CD4-positive, CD25-positive, alpha-beta regulatory T cell (primary cell): ENCODE results near the gene FOCAD. TPM values are rescaled to one million over a fixed set of nuclear protein-coding genes. Genes with fewer than 3 reads are reported as not detected.
"Not testable (repeated sequence)": the region's sequence is repeated elsewhere in the genome, so short reads cannot be mapped to it uniquely, and the experiment has no call there.

Experiments used
- ATAC-seq, 2 donors: fragments of 150-1000 bp; cut with Tn5 transposase; one replicate each; pipeline ENCODE4 v1.10.0; 2021; ENCODE audit warnings: low read depth in 2 of 2, moderate number of reproducible peaks in 2 of 2, moderate library complexity in 1 of 2
- DNase-seq, 3 donors: peaks; one replicate each; pipeline versions ENCODE4 v3.0.0 to v3.0.0-alpha.2; 2012 to 2022; ENCODE audit warnings: mixed read lengths in 1 of 3
- H3K27ac ChIP-seq: one replicate; pipeline ENCODE4 v1.7.0; 2013; ENCODE audit warnings: mild to moderate bottlenecking, low read length; ENCODE audit not compliant: insufficient read depth, poor library complexity, severe bottlenecking
- H3K27me3 ChIP-seq: one replicate; pipeline ENCODE4 v1.7.0; 2013; ENCODE audit warnings: low read length; ENCODE audit not compliant: control insufficient read depth, insufficient read depth
- H3K36me3 ChIP-seq: one replicate; pipeline ENCODE4 v1.7.0; 2013; ENCODE audit warnings: mild to moderate bottlenecking, low read length, moderate library complexity; ENCODE audit not compliant: control insufficient read depth, insufficient read depth
- H3K4me1 ChIP-seq: 2 replicates; pipeline ENCODE4 v1.7.0; 2013; ENCODE audit warnings: mild to moderate bottlenecking, low read length; ENCODE audit not compliant: insufficient read depth, control insufficient read depth, poor library complexity, severe bottlenecking
- H3K4me3 ChIP-seq: one replicate; pipeline ENCODE4 v1.7.0; 2013; ENCODE audit warnings: low read depth, mild to moderate bottlenecking, low read length, moderate library complexity
- H3K9me3 ChIP-seq, 2 experiments: 1 replicate in 1 of 2; 2 replicates in 1 of 2; pipeline ENCODE4 v1.7.0; 2013; ENCODE audit warnings: low read length in 2 of 2, mild to moderate bottlenecking in 1 of 2, moderate library complexity in 1 of 2; ENCODE audit not compliant: control insufficient read depth in 2 of 2
- H3K27ac Mint-ChIP-seq, 3 donors: one replicate each; pipeline ENCODE4 v1.8.0; 2020 to 2022; ENCODE audit warnings: mild to moderate bottlenecking in 3 of 3, mixed read lengths in 3 of 3, moderate library complexity in 2 of 3
- H3K27me3 Mint-ChIP-seq: one replicate; pipeline ENCODE4 v1.8.0; 2022; ENCODE audit warnings: mild to moderate bottlenecking, mixed read lengths
- H3K36me3 Mint-ChIP-seq: one replicate; pipeline ENCODE4 v1.8.0; 2020; ENCODE audit warnings: mixed read lengths
- H3K4me1 Mint-ChIP-seq, 4 donors: one replicate each; pipeline ENCODE4 v1.8.0; 2020 to 2022; ENCODE audit warnings: mixed read lengths in 4 of 4, mild to moderate bottlenecking in 1 of 4
- H3K4me3 Mint-ChIP-seq, 4 donors: one replicate each; pipeline ENCODE4 v1.8.0; 2020 to 2022; ENCODE audit warnings: mild to moderate bottlenecking in 4 of 4, mixed read lengths in 4 of 4, moderate library complexity in 3 of 4
- H3K9me3 Mint-ChIP-seq, 7 donors: one replicate each; pipeline ENCODE4 v1.8.0; 2020 to 2022; ENCODE audit warnings: mixed read lengths in 7 of 7, mild to moderate bottlenecking in 3 of 7, moderate library complexity in 2 of 7
- polyA plus RNA-seq, 4 donors: library from polyadenylated mRNA; unstranded; fragments of 300-500 nt; fragmentation: Illumina TruSeq; gene quantifications; one replicate each; pipeline ENCODE4 v1.2.3, GENCODE V29; 2021
- total RNA-seq: library from RNA; stranded (reverse); gene quantifications from one replicate; pipeline ENCODE4 v1.2.3, GENCODE V29; 2022

Gene FOCAD
- total and polyA plus RNA-seq, 5 donors from 2014 or later, result 9.0 to 19.6 (median 13.4) TPM

DNA sequence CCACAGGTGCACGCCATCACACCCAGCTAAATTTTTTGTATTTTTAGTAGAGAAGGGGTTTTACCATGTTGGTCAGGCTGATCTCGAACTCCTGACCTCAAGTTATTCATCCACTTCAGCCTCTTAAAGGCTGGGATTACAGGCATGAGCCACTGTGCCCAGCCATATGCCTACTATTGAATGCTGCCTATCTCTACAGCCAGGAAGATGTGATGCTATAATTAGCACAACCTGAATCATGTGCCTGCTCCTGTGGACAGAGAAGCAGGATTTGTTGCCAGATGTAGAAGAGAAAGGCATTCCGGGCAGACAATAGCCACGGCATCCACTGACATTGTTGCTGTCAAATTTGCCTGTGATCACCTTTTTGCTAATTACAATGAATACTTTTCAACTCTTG lies 37.4 kb upstream of the FOCAD start:
- H3K9me3 Mint-ChIP-seq, result no peaks in the 10 kb centered on the region
- no peaks in the 10 kb centered on the region for H3K4me1 ChIP-seq
- H3K9me3 ChIP-seq, result no peaks in the 10 kb centered on the region
- H3K27ac ChIP-seq, result no peak overlapping the region
- H3K27me3 Mint-ChIP-seq, result peaks cover 50% of the 10 kb centered on the region
- ATAC-seq (no peak), DNase-seq (no peak)
- no peak overlapping the region for H3K4me3 Mint-ChIP-seq
- peaks cover 9% of the 10 kb centered on the region for H3K27me3 ChIP-seq
- H3K4me3 ChIP-seq, result no peak overlapping the region
- no peaks in the 10 kb centered on the region for H3K36me3 Mint-ChIP-seq
- H3K36me3 ChIP-seq, result no peaks in the 10 kb centered on the region
- no peak overlapping the region for H3K27ac Mint-ChIP-seq
- H3K4me1 Mint-ChIP-seq, result peaks cover 0 to 2% (median 0%) of the 10 kb centered on the region in 4 donors

DNA sequence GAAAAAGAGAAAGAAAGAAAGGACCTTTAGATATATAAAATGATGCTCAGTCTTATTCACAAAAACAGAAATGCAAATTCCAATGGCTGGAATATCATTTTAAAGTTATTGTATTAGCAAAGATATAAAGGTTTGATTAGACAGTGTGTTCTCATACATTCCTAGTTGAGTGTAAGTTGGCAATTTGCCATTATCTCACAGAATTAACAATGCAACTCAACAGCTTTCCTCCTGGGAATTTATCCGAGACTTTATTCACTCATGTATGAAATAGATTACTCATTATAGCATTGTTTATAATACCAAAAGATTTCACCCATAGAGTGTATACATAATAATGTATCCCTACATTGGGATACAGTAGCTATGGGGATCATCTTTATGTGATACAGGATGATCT lies 34.7 kb upstream of the FOCAD start:
- DNase-seq, result no peak
- peaks cover 40% of the 10 kb centered on the region for H3K27me3 Mint-ChIP-seq
- H3K4me1 Mint-ChIP-seq, result no peaks in the 10 kb centered on the region
- no peak overlapping the region for H3K27ac Mint-ChIP-seq
- Histone ChIP-seq H3K36me3 (no peaks in the 10 kb centered on the region), H3K27ac (no peak overlapping the region), H3K27me3 (peaks cover 9% of the 10 kb centered on the region), H3K9me3 (no peaks in the 10 kb centered on the region), H3K4me3 (no peak overlapping the region), H3K4me1 (no peaks in the 10 kb centered on the region)
- no peaks in the 10 kb centered on the region for H3K36me3 Mint-ChIP-seq
- ATAC-seq, result no peak
- H3K4me3 Mint-ChIP-seq, result no peak overlapping the region
- H3K9me3 Mint-ChIP-seq, result no peaks in the 10 kb centered on the region

DNA sequence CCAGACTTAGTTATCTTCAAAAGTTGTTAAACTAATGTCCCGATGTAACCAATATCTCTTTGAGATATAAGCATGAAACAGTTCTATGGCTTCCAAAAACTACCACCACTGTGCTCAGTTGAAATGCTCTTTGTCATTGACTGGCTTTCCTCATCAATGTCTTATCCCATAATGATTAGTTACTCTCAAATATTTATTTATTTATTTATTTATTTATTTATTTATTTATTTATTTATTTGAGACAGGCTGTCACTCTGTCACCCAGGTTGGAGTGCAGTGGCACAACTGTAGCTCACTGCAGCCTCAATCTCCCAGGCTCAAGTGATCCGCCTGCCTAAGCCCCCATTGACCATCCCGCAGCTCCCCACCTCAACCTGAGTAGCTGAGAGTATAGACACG lies 33.7 kb upstream of the FOCAD start:
- no peak overlapping the region for H3K4me3 Mint-ChIP-seq
- H3K4me3 ChIP-seq, result no peak overlapping the region
- peaks cover 9% of the 10 kb centered on the region for H3K27me3 ChIP-seq
- H3K27ac ChIP-seq, result no peak overlapping the region
- H3K4me1 ChIP-seq, result no peaks in the 10 kb centered on the region
- H3K36me3 ChIP-seq, result no peaks in the 10 kb centered on the region
- peaks cover 40% of the 10 kb centered on the region for H3K27me3 Mint-ChIP-seq
- no peaks in the 10 kb centered on the region for H3K9me3 ChIP-seq
- H3K27ac Mint-ChIP-seq, result no peak overlapping the region
- no peaks in the 10 kb centered on the region for H3K36me3 Mint-ChIP-seq
- ATAC-seq, result no peak
- no peak for DNase-seq
- H3K9me3 Mint-ChIP-seq, result peaks cover 0 to under 1% (median 0%) of the 10 kb centered on the region in 7 donors
- H3K4me1 Mint-ChIP-seq, result peaks cover 0 to 2% (median under 1%) of the 10 kb centered on the region in 4 donors

DNA sequence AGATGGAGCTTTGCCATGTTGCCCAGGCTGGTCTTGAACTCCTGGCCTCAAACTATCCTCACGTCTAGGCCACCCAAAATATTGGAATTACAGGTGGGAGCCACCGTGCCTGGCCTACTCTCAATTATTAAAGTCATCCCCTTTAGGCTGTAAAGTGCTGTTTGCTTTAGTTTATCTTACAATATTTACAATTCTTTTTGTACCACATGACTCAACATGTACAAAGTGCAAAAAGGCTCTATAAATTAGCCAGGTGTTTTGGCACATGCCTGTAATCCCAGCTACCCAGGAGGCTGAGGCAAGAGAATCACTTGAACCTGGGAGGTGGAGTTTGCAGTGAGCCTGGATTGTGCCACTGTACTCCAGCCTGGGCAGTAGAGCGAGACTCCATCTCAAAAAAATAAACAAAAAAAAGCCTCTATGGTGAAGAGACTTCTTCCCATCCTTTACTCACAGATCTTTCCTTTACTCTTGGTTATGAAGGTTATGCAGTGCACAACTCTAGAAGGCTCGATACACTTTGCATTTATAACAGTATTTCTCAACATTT lies 33.2 kb upstream of the FOCAD start:
- no peak overlapping the region for H3K27ac ChIP-seq
- ATAC-seq (no peak), DNase-seq (no peak)
- H3K27me3 ChIP-seq, result peaks cover 9% of the 10 kb centered on the region
- no peaks in the 10 kb centered on the region for H3K36me3 Mint-ChIP-seq
- no peak overlapping the region for H3K4me3 Mint-ChIP-seq
- H3K4me1 Mint-ChIP-seq, result peaks cover 0 to 3% (median 1%) of the 10 kb centered on the region in 4 donors
- H3K27me3 Mint-ChIP-seq, result peaks cover 38% of the 10 kb centered on the region
- H3K27ac Mint-ChIP-seq, result no peak overlapping the region
- no peaks in the 10 kb centered on the region for H3K9me3 ChIP-seq
- H3K4me3 ChIP-seq, result no peak overlapping the region
- H3K36me3 ChIP-seq, result no peaks in the 10 kb centered on the region
- H3K9me3 Mint-ChIP-seq, result peaks cover 0 to 1% (median 0%) of the 10 kb centered on the region in 7 donors
- no peaks in the 10 kb centered on the region for H3K4me1 ChIP-seq

DNA sequence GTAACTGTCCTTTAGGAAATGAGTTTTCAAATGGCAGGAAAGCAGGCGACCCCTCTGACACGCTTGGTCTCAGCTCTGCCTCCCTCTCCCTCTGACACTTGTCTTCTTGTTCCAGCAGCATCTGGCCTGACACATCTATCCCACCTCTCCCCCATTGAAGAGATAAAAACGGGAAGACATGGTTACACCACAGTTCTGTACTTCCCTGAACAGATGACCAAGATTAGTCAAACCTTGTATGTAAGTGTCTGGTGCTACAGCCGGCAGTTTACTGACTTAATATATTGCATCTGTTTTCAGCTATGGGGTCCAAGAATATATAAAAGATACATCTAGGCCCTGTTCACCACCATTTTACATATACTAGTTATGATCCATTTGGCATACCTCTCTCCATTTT lies 32.1 kb upstream of the FOCAD start:
- no peak overlapping the region for H3K4me3 Mint-ChIP-seq
- no peaks in the 10 kb centered on the region for H3K4me1 ChIP-seq
- H3K36me3 ChIP-seq, result no peaks in the 10 kb centered on the region
- no peak for DNase-seq
- no peak overlapping the region for H3K27ac ChIP-seq
- H3K27me3 ChIP-seq, result peaks cover 5% of the 10 kb centered on the region
- H3K36me3 Mint-ChIP-seq, result no peaks in the 10 kb centered on the region
- H3K27me3 Mint-ChIP-seq, result peaks cover 34% of the 10 kb centered on the region
- no peak overlapping the region for H3K27ac Mint-ChIP-seq
- no peaks in the 10 kb centered on the region for H3K9me3 ChIP-seq
- no peak overlapping the region for H3K4me3 ChIP-seq
- peaks cover 0 to 1% (median 0%) of the 10 kb centered on the region in 7 donors for H3K9me3 Mint-ChIP-seq
- no peak for ATAC-seq
- H3K4me1 Mint-ChIP-seq, result peaks cover 0 to 3% (median 1%) of the 10 kb centered on the region in 4 donors

DNA sequence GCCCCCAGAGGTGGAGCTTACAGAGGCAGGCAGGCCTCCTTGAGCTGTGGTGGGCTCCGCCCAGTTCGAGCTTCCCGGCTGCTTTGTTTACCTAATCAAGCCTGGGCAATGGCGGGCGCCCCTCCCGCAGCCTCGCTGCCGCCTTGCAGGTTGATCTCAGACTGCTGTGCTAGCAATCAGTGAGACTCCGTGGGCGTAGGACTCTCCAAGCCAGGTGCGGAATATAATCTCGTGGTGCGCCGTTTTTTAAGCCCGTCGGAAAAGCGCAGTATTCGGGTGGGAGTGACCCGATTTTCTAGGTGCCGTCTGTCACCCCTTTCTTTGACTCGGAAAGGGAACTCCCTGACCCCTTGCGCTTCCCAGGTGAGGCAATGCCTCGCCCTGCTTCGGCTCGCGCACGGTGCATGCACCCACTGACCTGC lies 25.8 kb upstream of the FOCAD start:
- H3K27me3 Mint-ChIP-seq, H3K36me3 Mint-ChIP-seq, H3K9me3 ChIP-seq, H3K27ac ChIP-seq, H3K4me1 Mint-ChIP-seq, H3K9me3 Mint-ChIP-seq, H3K27me3 ChIP-seq, ATAC-seq, H3K36me3 ChIP-seq: not testable (repeated sequence)
- Mint-ChIP-seq H3K4me3 (peak overlapping the region in 1 of 4 donors; percentile 90), H3K27ac (peak overlapping the region; percentile 47 to 91 (median 69))
- Histone ChIP-seq H3K4me1 (peaks cover 13% of the 10 kb centered on the region), H3K4me3 (peak overlapping the region; percentile 79)
- DNase-seq, result peak in 2 of 3 donors; percentile 30 to 46

DNA sequence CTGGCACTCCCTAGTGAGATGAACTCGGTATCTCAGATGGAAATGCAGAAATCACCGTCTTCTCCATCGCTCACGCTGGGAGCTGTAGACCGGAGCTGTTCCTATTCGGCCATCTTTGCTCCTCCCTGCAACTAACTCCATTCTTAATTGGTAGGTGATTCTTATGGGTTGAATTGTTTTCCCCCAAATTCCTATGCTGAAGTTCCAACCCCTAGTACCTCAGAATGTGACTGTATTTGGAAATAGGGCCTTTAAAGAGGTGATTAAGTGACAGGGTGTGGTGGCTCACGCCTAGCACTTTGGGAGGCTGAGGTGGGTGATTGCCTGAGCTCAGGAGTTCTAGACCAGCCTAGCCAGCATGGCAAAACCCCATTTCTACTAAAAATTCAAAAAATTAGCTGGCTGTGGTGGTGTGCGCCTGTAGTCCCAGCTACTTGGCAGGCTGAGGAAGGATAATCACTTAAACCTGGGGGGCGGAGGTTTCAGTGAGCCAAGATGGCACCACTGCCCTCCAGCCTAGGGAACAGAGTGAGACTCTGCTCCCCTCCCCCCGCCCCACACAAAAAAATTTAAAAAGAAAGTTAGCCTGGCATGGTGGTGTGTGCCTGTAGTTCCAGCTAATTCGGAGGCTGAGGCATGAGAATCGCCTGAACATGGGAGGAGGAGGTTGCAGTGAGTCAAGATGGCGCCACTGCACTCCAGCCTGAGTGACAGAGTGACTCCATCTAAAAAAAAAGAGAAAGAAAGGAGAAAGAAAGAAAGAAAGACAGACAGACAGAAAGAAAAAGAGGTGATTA lies 25.2 kb upstream of the FOCAD start:
- peaks cover 4% of the 10 kb centered on the region for H3K27me3 Mint-ChIP-seq
- Histone ChIP-seq H3K27ac (no peak overlapping the region), H3K4me3 (peak overlapping the region; percentile 79), H3K36me3 (no peaks in the 10 kb centered on the region), H3K4me1 (peaks cover 13% of the 10 kb centered on the region), H3K27me3 (no peaks in the 10 kb centered on the region), H3K9me3 (no peaks in the 10 kb centered on the region)
- H3K4me1 Mint-ChIP-seq, result peaks cover 0 to 8% (median 2%) of the 10 kb centered on the region in 4 donors
- H3K27ac Mint-ChIP-seq, result peak overlapping the region; percentile 47 to 91 (median 69)
- peak in 1 of 2 donors; percentile 31 for ATAC-seq
- peaks cover 0 to 1% (median 0%) of the 10 kb centered on the region in 7 donors for H3K9me3 Mint-ChIP-seq
- peak in 1 of 3 donors; percentile 27 for DNase-seq
- no peaks in the 10 kb centered on the region for H3K36me3 Mint-ChIP-seq
- H3K4me3 Mint-ChIP-seq, result peak overlapping the region in 1 of 4 donors; percentile 90
